K562 (cell line): ENCODE measurements around the gene EIF1. TPM values are rescaled to one million over a fixed set of nuclear protein-coding genes. Genes with fewer than 3 reads are reported as not detected.
"Not testable (repeated sequence)": the region's sequence is repeated elsewhere in the genome, so short reads cannot be mapped to it uniquely, and the experiment has no call there.

ENCODE experiments used
- ATAC-seq: fragments of 200-7000 bp; cut with Tn5 transposase; 3 replicates; pipeline ENCODE4 v1.9.1; 2020; ENCODE audit warnings: moderate library complexity
- BruUV-seq: library from RNA; stranded (reverse); fragments of 400-500 nt; replicated peaks from 2 replicates; lab custom pipeline; 2021; lab: Mats Ljungman, UMichigan
- CTCF ChIA-PET: fragments of 300-600 bp; formaldehyde crosslinking; extraction: SDS; loops from one replicate; lab custom pipeline; 2021; ENCODE audit warnings: low intra/inter-chr PET ratio; lab: Yijun Ruan, JAX
- POLR2A ChIA-PET: fragments of 300-600, 350-650 bp; sonication (Branson Sonifier 250); formaldehyde crosslinking; extraction: SDS; loops from one replicate; lab custom pipeline; 2021; ENCODE audit warnings: antibody characterized with exemption, inconsistent platforms; lab: Yijun Ruan, JAX
- DNase-seq, 4 experiments: peaks; one replicate each; pipeline versions ENCODE4 v3.0.0 to v3.0.0-alpha.2; 2011 to 2018; ENCODE audit warnings: low spot score in 3 of 4, mixed read lengths in 3 of 4; ENCODE audit errors: extremely low read depth in 1 of 4
- FAIRE-seq: peaks from 2 replicates; lab custom pipeline; 2011; peaks lifted over from hg19 to GRCh38; lab: Jason Lieb, UNC
- H2AFZ ChIP-seq: 2 replicates; pipeline ENCODE4 v1.6.0; 2011; ENCODE audit warnings: low read depth, low read length, control low read depth, inconsistent platforms
- H3K27ac ChIP-seq: fragments of 200-600 bp; 3 replicates; pipeline ENCODE4 v1.8.0; 2011; ENCODE audit warnings: low read depth, mild to moderate bottlenecking, control low read depth, inconsistent platforms, low read length, moderate library complexity, mixed read lengths; ENCODE audit errors: extremely low read depth
- H3K27me3 ChIP-seq, 2 experiments: fragments of 300-600 bp in 1 of 2; 2 replicates in 1 of 2; 3 replicates in 1 of 2; pipeline versions ENCODE4 v1.6.0 to v1.8.0; 2011; ENCODE audit warnings: inconsistent platforms in 2 of 2, low read length in 2 of 2, mild to moderate bottlenecking in 1 of 2, mixed read lengths in 1 of 2, moderate library complexity in 1 of 2; ENCODE audit not compliant: control insufficient read depth in 2 of 2, insufficient read depth in 2 of 2
- H3K36me3 ChIP-seq: fragments of 300-600 bp; 3 replicates; pipeline ENCODE4 v1.8.0; 2011; ENCODE audit warnings: mild to moderate bottlenecking, low read length, inconsistent platforms; ENCODE audit not compliant: control insufficient read depth, insufficient read depth
- H3K4me1 ChIP-seq, 2 experiments: fragments of 200-600 bp in 1 of 2; replicated peaks in 1 of 2; 2 replicates in 1 of 2; 3 replicates in 1 of 2; pipeline versions ENCODE4 v1.5.1 to v1.8.0; 2011; ENCODE audit warnings: inconsistent platforms in 2 of 2, low read length in 2 of 2, mild to moderate bottlenecking in 1 of 2, mixed read lengths in 1 of 2, moderate library complexity in 1 of 2; ENCODE audit not compliant: control insufficient read depth in 2 of 2, insufficient read depth in 2 of 2
- H3K4me2 ChIP-seq: 2 replicates; pipeline ENCODE4 v1.6.1; 2011; ENCODE audit warnings: low read length, control low read depth, inconsistent platforms, mixed read lengths; ENCODE audit not compliant: insufficient read depth
- H3K4me3 ChIP-seq: fragments of 200-600 bp; sonication (generic), shearing (Covaris generic); 2 replicates; pipeline ENCODE4 v1.5.1; 2016; ENCODE audit warnings: control low read depth, inconsistent platforms
- H3K79me2 ChIP-seq: fragments of 200-600 bp; 3 replicates; pipeline ENCODE4 v1.8.0; 2011; ENCODE audit warnings: low read length, inconsistent platforms; ENCODE audit not compliant: control insufficient read depth, insufficient read depth
- H3K9ac ChIP-seq, 2 experiments: 2 replicates each; pipeline versions ENCODE4 v1.6.0 to v1.6.1; 2011; ENCODE audit warnings: low read depth in 2 of 2, low read length in 2 of 2, control low read depth in 1 of 2, inconsistent platforms in 1 of 2, mild to moderate bottlenecking in 1 of 2, mixed read lengths in 1 of 2; ENCODE audit not compliant: insufficient read depth in 1 of 2
- H3K9me1 ChIP-seq: one replicate; pipeline ENCODE4 v1.6.0; 2011; ENCODE audit warnings: inconsistent platforms, mild to moderate bottlenecking, low read length, moderate library complexity; ENCODE audit not compliant: control insufficient read depth, insufficient read depth
- H3K9me3 ChIP-seq: replicated peaks from 2 replicates; pipeline ENCODE4 v1.5.1; 2011; ENCODE audit warnings: low read depth, low read length, inconsistent platforms; ENCODE audit not compliant: control insufficient read depth, insufficient read depth
- H4K20me1 ChIP-seq: replicated peaks from 2 replicates; pipeline ENCODE4 v1.6.1; 2011; ENCODE audit warnings: low read length, inconsistent platforms, mixed read lengths; ENCODE audit not compliant: control insufficient read depth, insufficient read depth
- BMI1 ChIP-seq: fragments of 150-350 bp; IDR thresholded peaks from 2 replicates; pipeline ENCODE4 v1.6.1; 2014; ENCODE audit warnings: low read length
- DACH1 ChIP-seq: fragments of 450-650 bp; IDR thresholded peaks from 2 replicates; pipeline ENCODE4 v1.6.1; 2018; ENCODE audit not compliant: partially characterized antibody
- TAL1 ChIP-seq: fragments of 450-650 bp; IDR thresholded peaks from 2 replicates; pipeline ENCODE4 v1.6.1; 2016; ENCODE audit warnings: mild to moderate bottlenecking
- TRIM28 ChIP-seq: fragments of 450-650 bp; IDR thresholded peaks from 2 replicates; pipeline ENCODE4 v1.6.1; 2017
- WGBS: fragments of 100-300 bp; shearing (Covaris generic); methylation state at CpG from one replicate; pipeline ENCODE4 v1.1.6; 2016; ENCODE audit warnings: low coverage, mixed read lengths; ENCODE audit not compliant: insufficient coverage; ENCODE audit errors: missing lambda C conversion rate; 5-methylcytosine and 5-hydroxymethylcytosine counted together
- in situ Hi-C: fragments of 300-500 bp; cut with MboI; formaldehyde crosslinking; loops from 4 replicates; pipeline ENCODE4 v1.15.0; 2018; ENCODE audit warnings: inconsistent platforms, mixed read lengths
- intact Hi-C: fragments of 100-400 bp; cut with micrococcal nuclease; formaldehyde crosslinking; loops from 2 replicates; pipeline ENCODE4 v1.14.2; 2022
- polyA plus RNA-seq, 8 experiments: library from polyadenylated mRNA; depleted of rRNA in 4 of 8; stranded (reverse) in 5 of 8; unstranded in 3 of 8; fragments of >200 nt; fragmentation: Nextera tagmentation in 2 of 8; fragmentation: Illumina TruSeq in 1 of 8; extraction: Ambion mirVana in 2 of 8; extraction: Trizol in 1 of 8; gene quantifications; 2 replicates each; pipeline versions ENCODE4 v1.2.1 to v1.2.3, GENCODE V29; 2011 to 2014; ENCODE audit warnings: inconsistent platforms in 1 of 8, missing spikeins in 1 of 8
- total RNA-seq, 7 experiments: library from RNA; depleted of rRNA in 6 of 7; stranded (reverse); fragments of >200 nt in 6 of 7; fragmentation: Illumina TruSeq in 2 of 7; extraction: Trizol in 2 of 7; gene quantifications; 2 replicates each; pipeline versions ENCODE4 v1.2.1 to v1.2.3, GENCODE V29; 2011 to 2021; ENCODE audit warnings: low replicate concordance in 1 of 7
- TF ChIP-seq, protein P1 (sequence below): fragments of 450-650 bp; IDR thresholded peaks from 2 replicates; pipeline ENCODE4 v1.6.1; 2016; ENCODE audit warnings: missing biosample characterization, missing genetic modification characterization
- TF ChIP-seq, protein P2 (sequence below): sonication (generic); formaldehyde crosslinking; IDR thresholded peaks from 2 replicates; pipeline ENCODE4 v1.8.1; 2023; ENCODE audit warnings: mild to moderate bottlenecking, missing genetic modification reagents

Gene EIF1
- total and polyA plus RNA-seq, 9 of the 15 experiments (the other 6 are each of a cell fraction or from before 2014, with no cell fraction given), result 67.0 to 1,204 (median 320) TPM

GRCh38 chr17:41684035-41684434 lies 4.7 kb upstream of the EIF1 start (continued):
- TF ChIP-seq TAL1 (no peak), BMI1 (peak; percentile 34; the same call in 1 of the 2 replicates)
- TF ChIP-seq, protein P1, sequence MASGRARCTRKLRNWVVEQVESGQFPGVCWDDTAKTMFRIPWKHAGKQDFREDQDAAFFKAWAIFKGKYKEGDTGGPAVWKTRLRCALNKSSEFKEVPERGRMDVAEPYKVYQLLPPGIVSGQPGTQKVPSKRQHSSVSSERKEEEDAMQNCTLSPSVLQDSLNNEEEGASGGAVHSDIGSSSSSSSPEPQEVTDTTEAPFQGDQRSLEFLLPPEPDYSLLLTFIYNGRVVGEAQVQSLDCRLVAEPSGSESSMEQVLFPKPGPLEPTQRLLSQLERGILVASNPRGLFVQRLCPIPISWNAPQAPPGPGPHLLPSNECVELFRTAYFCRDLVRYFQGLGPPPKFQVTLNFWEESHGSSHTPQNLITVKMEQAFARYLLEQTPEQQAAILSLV (tag), result no peak

DNA sequence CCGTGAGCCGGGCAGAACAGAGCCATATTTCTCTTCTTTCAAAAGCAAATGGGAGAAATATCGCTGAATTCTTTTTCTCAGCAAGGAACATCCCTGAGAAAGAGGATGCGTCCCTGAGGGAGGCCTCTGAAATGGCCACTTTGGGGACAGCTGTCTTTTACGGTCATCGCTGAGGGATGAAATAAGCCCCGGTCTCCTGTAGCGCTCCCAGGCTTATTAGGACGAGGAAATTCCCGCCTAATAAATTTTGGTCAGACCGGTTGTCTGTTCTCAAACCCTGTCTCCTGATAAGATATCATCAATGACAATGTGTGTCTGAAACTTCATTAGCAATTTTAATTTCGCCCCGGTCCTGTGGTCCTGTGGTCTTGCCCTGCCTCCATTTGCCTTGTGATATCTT lies 2.9 kb upstream of the EIF1 start:
- H3K9ac ChIP-seq, ATAC-seq, FAIRE-seq, DNase-seq, H3K27ac ChIP-seq, POLR2A ChIA-PET, H2AFZ ChIP-seq, H3K27me3 ChIP-seq, CTCF ChIA-PET, BruUV-seq, H3K9me1 ChIP-seq, H3K9me3 ChIP-seq, intact Hi-C loops, H3K4me2 ChIP-seq, H3K4me3 ChIP-seq, in situ Hi-C loops: not testable (repeated sequence)
- WGBS, result 84% methylated on average over 12 of the region's 13 CpGs
- H3K36me3 ChIP-seq, result peaks cover 15% of the 10 kb centered on the region
- TF ChIP-seq DACH1, result peak; percentile 40
- peak; percentile 63; the same call in 1 of the 2 replicates for TF ChIP-seq TRIM28
- TF ChIP-seq, protein P2, sequence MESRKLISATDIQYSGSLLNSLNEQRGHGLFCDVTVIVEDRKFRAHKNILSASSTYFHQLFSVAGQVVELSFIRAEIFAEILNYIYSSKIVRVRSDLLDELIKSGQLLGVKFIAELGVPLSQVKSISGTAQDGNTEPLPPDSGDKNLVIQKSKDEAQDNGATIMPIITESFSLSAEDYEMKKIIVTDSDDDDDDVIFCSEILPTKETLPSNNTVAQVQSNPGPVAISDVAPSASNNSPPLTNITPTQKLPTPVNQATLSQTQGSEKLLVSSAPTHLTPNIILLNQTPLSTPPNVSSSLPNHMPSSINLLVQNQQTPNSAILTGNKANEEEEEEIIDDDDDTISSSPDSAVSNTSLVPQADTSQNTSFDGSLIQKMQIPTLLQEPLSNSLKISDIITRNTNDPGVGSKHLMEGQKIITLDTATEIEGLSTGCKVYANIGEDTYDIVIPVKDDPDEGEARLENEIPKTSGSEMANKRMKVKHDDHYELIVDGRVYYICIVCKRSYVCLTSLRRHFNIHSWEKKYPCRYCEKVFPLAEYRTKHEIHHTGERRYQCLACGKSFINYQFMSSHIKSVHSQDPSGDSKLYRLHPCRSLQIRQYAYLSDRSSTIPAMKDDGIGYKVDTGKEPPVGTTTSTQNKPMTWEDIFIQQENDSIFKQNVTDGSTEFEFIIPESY (CRISPR knock-in tag), result peak; percentile 87
- H3K4me1 ChIP-seq, result peaks cover 20 to 24% of the 10 kb centered on the region in 2 experiments; a peak in 4 of 5 replicates
- H3K79me2 ChIP-seq, result peaks cover 28% of the 10 kb centered on the region
- H4K20me1 ChIP-seq, result peaks cover 14% of the 10 kb centered on the region
